ENCODE results near the gene NRXN3.
A peak's percentile ranks its signal among the peaks of the same experiment; 100 is the strongest.
"Not testable (repeated sequence)": the region's sequence is repeated elsewhere in the genome, so short reads cannot be mapped to it uniquely, and the experiment has no call there.

Gene NRXN3

DNA sequence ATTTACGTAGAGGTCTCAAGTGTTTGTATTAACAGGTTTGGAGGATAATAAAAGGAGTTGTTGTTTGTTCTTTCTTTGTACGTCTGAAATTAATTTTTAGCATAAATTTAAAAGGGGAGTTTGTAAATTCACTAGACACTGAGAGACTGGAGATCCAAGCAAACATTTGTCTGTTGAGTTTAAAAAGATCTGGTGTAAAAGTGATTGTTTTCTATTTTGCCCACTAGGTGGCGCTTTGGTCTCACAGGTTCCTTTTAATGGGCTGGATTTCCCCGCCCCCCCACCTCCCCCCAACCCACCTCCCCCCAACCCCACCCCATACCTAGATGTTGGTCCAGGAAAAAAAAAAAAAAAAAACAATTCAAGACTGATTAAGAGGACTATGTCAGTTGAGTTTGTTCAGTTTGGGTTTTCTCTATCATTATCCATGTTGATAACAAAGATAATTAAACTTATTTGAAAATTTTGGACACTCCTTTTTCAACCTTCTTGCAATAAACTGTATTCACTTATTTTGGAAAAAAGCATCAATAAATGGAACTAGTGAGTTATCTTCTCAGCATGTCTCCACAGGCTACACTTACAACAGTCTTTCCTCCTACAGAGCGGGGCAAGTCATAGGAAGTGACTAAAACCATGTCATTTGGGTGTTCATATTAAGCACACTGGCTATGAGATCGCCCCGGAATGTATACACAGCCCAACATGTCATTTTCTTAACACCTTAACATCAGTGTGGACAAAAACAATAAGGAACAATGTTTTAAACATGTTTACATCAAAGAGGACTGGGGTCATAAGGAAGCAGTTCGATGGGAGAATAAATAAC lies 841.1 kb downstream of the NRXN3 start:
- no peak for TF ChIP-seq L3MBTL2 (conservative IDR thresholded peaks at IDR 0.05)
- no peak for TF ChIP-seq ZNF384 (IDR thresholded peaks at IDR 0.05)
- TF ChIP-seq NFRKB (IDR thresholded peaks at IDR 0.05) = no peak
- TF ChIP-seq FOXM1 (IDR thresholded peaks at IDR 0.05; ENCODE audit: borderline replicate concordance) = no peak
- no peak for TF ChIP-seq ARNT (IDR thresholded peaks at IDR 0.05)
- TF ChIP-seq ELF4 (IDR thresholded peaks at IDR 0.05) = no peak
- TF ChIP-seq BHLHE40 (IDR thresholded peaks at IDR 0.05; ENCODE audit: borderline replicate concordance) = no peak
- no peak for TF ChIP-seq HDGF (IDR thresholded peaks at IDR 0.05; ENCODE audit: borderline replicate concordance)
- no peak for TF ChIP-seq FOXK2 (IDR thresholded peaks at IDR 0.05)
- CTCF ChIA-PET = no interaction called here
- DNase-seq (ENCODE audit: extremely low spot score) = peak; percentile 34
- POLR2A ChIA-PET = no interaction called here

DNA sequence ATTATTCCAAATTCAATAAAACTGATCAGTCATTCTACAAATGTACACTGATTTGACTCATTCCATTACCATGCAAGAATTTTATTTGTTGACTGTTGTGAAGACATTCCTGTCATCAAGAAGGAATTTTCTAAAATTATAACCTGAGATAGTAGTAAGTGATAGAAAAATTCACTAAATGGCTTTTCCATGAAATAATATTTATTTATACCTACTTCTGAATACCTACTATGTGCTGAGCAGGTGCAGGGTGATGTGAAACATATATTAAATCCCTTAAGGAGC lies 841.7 kb downstream of the NRXN3 start:
- CTCF ChIA-PET = no interaction called here
- no peak for TF ChIP-seq NFRKB (IDR thresholded peaks at IDR 0.05)
- TF ChIP-seq SUZ12 (IDR thresholded peaks at IDR 0.05) = no peak
- TF ChIP-seq ARNT (IDR thresholded peaks at IDR 0.05) = no peak
- TF ChIP-seq TARDBP (IDR thresholded peaks at IDR 0.05) = no peak
- TF ChIP-seq FOXM1 (IDR thresholded peaks at IDR 0.05; ENCODE audit: borderline replicate concordance) = no peak
- no peak for TF ChIP-seq FOXA1 (IDR thresholded peaks at IDR 0.05)
- TF ChIP-seq BHLHE40 (IDR thresholded peaks at IDR 0.05; ENCODE audit: borderline replicate concordance) = no peak
- no peak for TF ChIP-seq CTBP1 (IDR thresholded peaks at IDR 0.05; ENCODE audit: borderline replicate concordance)
- no peak for DNase-seq (ENCODE audit: extremely low spot score)
- POLR2A ChIA-PET = no interaction called here

DNA sequence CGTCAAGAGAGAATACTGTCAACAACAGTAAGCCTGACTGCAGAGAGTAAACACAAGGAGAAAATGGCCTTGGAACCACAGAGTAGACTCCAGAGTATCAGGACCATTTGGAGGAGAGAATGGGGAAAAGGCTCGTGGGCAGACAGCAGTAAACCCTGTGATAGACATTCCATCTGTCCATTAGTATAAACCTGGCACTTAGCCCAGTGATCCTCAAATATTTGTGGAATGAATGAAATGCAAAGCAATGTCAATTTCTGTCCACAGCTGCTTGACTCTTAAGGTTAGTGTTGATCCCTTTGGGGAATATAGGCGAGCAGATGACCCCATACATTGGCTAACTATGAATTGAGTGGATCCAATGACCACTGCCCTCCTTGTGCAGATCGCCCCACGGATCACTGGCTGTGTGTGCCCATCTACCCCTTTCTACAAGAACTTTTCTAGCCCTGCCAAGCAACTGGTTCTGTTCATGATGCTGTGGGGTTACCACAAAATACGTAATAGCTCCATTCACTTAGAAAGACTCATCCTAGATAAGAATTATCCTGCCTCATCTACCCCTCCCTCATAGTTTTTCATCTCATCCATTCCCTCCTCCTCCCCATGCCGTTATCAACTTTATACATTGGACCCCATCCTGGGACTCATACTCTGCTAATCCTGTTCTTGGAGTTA lies 846.8 kb downstream of the NRXN3 start:
- ChIA-PET CTCF (no interaction called here), POLR2A (no interaction called here)
- TF ChIP-seq ZNF384 (IDR thresholded peaks at IDR 0.05) (no peak), FOXK2 (IDR thresholded peaks at IDR 0.05) (no peak), L3MBTL2 (conservative IDR thresholded peaks at IDR 0.05) (no peak), NFRKB (IDR thresholded peaks at IDR 0.05) (no peak), ARNT (IDR thresholded peaks at IDR 0.05) (no peak), ELF4 (IDR thresholded peaks at IDR 0.05) (no peak), FOXM1 (IDR thresholded peaks at IDR 0.05; ENCODE audit: borderline replicate concordance) (no peak), BHLHE40 (IDR thresholded peaks at IDR 0.05; ENCODE audit: borderline replicate concordance) (no peak), FOXA1 (IDR thresholded peaks at IDR 0.05) (no peak), LEF1 (IDR thresholded peaks at IDR 0.05; ENCODE audit: borderline replicate concordance) (no peak), SP1 (IDR thresholded peaks at IDR 0.05) (no peak), HDGF (IDR thresholded peaks at IDR 0.05; ENCODE audit: borderline replicate concordance) (no peak), SUZ12 (IDR thresholded peaks at IDR 0.05) (no peak), CTBP1 (IDR thresholded peaks at IDR 0.05; ENCODE audit: borderline replicate concordance) (no peak), TARDBP (IDR thresholded peaks at IDR 0.05) (no peak)
- TF ChIP-seq, protein P1, sequence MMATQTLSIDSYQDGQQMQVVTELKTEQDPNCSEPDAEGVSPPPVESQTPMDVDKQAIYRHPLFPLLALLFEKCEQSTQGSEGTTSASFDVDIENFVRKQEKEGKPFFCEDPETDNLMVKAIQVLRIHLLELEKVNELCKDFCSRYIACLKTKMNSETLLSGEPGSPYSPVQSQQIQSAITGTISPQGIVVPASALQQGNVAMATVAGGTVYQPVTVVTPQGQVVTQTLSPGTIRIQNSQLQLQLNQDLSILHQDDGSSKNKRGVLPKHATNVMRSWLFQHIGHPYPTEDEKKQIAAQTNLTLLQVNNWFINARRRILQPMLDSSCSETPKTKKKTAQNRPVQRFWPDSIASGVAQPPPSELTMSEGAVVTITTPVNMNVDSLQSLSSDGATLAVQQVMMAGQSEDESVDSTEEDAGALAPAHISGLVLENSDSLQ (IDR thresholded peaks at IDR 0.05) = no peak
- DNase-seq (ENCODE audit: extremely low spot score) = no peak

DNA sequence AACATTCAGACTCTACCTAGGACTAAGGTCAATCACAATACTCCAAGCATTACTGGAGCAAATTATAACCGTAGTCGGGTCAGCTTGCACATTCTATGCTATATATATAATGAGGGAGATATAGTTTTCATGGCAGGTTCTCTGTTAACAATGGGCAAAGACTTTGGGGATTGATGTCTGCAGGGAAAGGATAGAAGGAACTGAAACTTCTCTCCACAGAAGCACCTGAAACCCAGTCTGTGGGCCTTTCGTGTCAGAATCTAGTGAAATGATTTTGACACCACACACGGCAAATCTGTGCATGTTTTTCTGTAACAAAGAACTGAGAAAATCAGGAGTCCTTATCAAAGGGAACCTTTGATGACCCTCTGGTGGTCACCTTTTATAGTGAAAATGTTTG lies 847.4 kb downstream of the NRXN3 start:
- TF ChIP-seq ZNF384 (IDR thresholded peaks at IDR 0.05) (no peak), FOXK2 (IDR thresholded peaks at IDR 0.05) (no peak), L3MBTL2 (conservative IDR thresholded peaks at IDR 0.05) (no peak), ELF4 (IDR thresholded peaks at IDR 0.05) (no peak)
- ChIA-PET POLR2A (no interaction called here), CTCF (no interaction called here)
- DNase-seq (ENCODE audit: extremely low spot score) = no peak

GRCh38 chr14:79018836-79019235 lies 848.7 kb downstream of the NRXN3 start:
- TF ChIP-seq FOXA1 (IDR thresholded peaks at IDR 0.05) (no peak), FOXK2 (IDR thresholded peaks at IDR 0.05) (no peak), SP1 (IDR thresholded peaks at IDR 0.05) (no peak), FOXM1 (IDR thresholded peaks at IDR 0.05; ENCODE audit: borderline replicate concordance) (no peak), L3MBTL2 (conservative IDR thresholded peaks at IDR 0.05) (no peak), ELF4 (IDR thresholded peaks at IDR 0.05) (no peak), ARNT (IDR thresholded peaks at IDR 0.05) (no peak), HDGF (IDR thresholded peaks at IDR 0.05; ENCODE audit: borderline replicate concordance) (no peak), NFRKB (IDR thresholded peaks at IDR 0.05) (no peak), TARDBP (IDR thresholded peaks at IDR 0.05) (no peak), ZNF384 (IDR thresholded peaks at IDR 0.05) (no peak)
- TF ChIP-seq, protein P1 (IDR thresholded peaks at IDR 0.05) = no peak
- CTCF ChIA-PET = no interaction called here
- no peak for DNase-seq (ENCODE audit: extremely low spot score)
- POLR2A ChIA-PET = no interaction called here

DNA sequence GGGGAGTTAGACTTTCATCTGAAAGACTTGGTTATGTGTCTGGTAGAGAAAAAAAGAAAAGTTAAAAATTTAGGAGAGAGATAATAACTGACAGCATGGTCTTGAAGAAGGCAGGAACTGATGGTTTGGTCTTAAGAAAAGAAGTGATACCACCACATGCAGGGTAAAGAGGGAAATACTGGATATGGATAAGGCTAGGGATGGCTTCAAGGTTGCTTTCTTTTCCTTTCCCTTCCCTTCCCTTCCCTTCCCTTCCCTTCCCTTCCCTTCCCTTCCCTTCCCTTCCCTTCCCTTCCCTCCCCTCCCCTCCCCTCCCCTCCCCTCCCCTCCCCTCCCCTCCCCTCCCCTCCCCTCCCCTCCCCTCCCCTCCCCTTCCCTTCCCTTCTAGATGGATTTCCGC lies 849.7 kb downstream of the NRXN3 start:
- CTCF ChIA-PET, POLR2A ChIA-PET: not testable (repeated sequence)

GRCh38 chr14:79021766-79022165 lies 851.6 kb downstream of the NRXN3 start:
- ChIA-PET CTCF (no interaction called here), POLR2A (no interaction called here)
- TF ChIP-seq LEF1 (IDR thresholded peaks at IDR 0.05; ENCODE audit: borderline replicate concordance) (no peak), HDGF (IDR thresholded peaks at IDR 0.05; ENCODE audit: borderline replicate concordance) (no peak), NFRKB (IDR thresholded peaks at IDR 0.05) (no peak), FOXK2 (IDR thresholded peaks at IDR 0.05) (no peak), SP1 (IDR thresholded peaks at IDR 0.05) (no peak), BHLHE40 (IDR thresholded peaks at IDR 0.05; ENCODE audit: borderline replicate concordance) (no peak), L3MBTL2 (conservative IDR thresholded peaks at IDR 0.05) (no peak), ELF4 (IDR thresholded peaks at IDR 0.05) (no peak), FOXA1 (IDR thresholded peaks at IDR 0.05) (no peak), FOXM1 (IDR thresholded peaks at IDR 0.05; ENCODE audit: borderline replicate concordance) (no peak), CTBP1 (IDR thresholded peaks at IDR 0.05; ENCODE audit: borderline replicate concordance) (no peak), SUZ12 (IDR thresholded peaks at IDR 0.05) (no peak), ARNT (IDR thresholded peaks at IDR 0.05) (no peak)
- TF ChIP-seq, protein P1 (IDR thresholded peaks at IDR 0.05) = no peak
- DNase-seq (ENCODE audit: extremely low spot score) = no peak

More for the DNA sequence above, 849.7 kb downstream of the NRXN3 start:
- DNase-seq (ENCODE audit: extremely low spot score) = not testable (repeated sequence)

Measured in HEK293T (cell line).